ENCODE measurements around the gene TMEM91. TPM values are rescaled to one million over a fixed set of nuclear protein-coding genes. Genes with fewer than 3 reads are reported as not detected.
"Not testable (repeated sequence)": the region's sequence is repeated elsewhere in the genome, so short reads cannot be mapped to it uniquely, and the experiment has no call there.

TMEM91 gene
- polyA plus RNA-seq, 1 donor: 13.8 TPM

- H3K4me3 ChIP-seq (ENCODE audit: low read length): no peak overlapping the region
- H3K27me3 ChIP-seq (ENCODE audit: control insufficient read depth, insufficient read depth, low read length): peaks cover 15% of the 10 kb centered on the region
- no peaks in the 10 kb centered on the region for H3K36me3 ChIP-seq (ENCODE audit: control insufficient read depth, insufficient read depth, low read length)
- H3K9me3 ChIP-seq (ENCODE audit: control insufficient read depth, low read depth, low read length): no peaks in the 10 kb centered on the region
- H3K4me1 ChIP-seq (ENCODE audit: control insufficient read depth, insufficient read depth, low read length): no peaks in the 10 kb centered on the region
- no peak for DNase-seq
- WGBS (ENCODE audit: insufficient coverage, low lambda C conversion rate): no CpG with 5 or more reads among the region's 5 CpGs
- H3K27ac ChIP-seq (ENCODE audit: low read length): no peak overlapping the region
Measured at GRCh38 chr19:41334793-41335192, 41.5 kb upstream of the TMEM91 start.

- no CpG with 5 or more reads among the region's 10 CpGs for WGBS (ENCODE audit: insufficient coverage, low lambda C conversion rate)
- no peak overlapping the region for H3K27ac ChIP-seq (ENCODE audit: low read length)
- H3K4me1 ChIP-seq (ENCODE audit: control insufficient read depth, insufficient read depth, low read length): no peaks in the 10 kb centered on the region
- DNase-seq: no peak
- no peak overlapping the region for H3K4me3 ChIP-seq (ENCODE audit: low read length)
- H3K27me3 ChIP-seq (ENCODE audit: control insufficient read depth, insufficient read depth, low read length): peaks cover 14% of the 10 kb centered on the region
- no peaks in the 10 kb centered on the region for H3K36me3 ChIP-seq (ENCODE audit: control insufficient read depth, insufficient read depth, low read length)
- H3K9me3 ChIP-seq (ENCODE audit: control insufficient read depth, low read depth, low read length): no peaks in the 10 kb centered on the region
Measured at GRCh38 chr19:41335467-41335866, 40.9 kb upstream of the TMEM91 start.

GRCh38 chr19:41339936-41340335 lies 36.4 kb upstream of the TMEM91 start:
- no peaks in the 10 kb centered on the region for H3K27me3 ChIP-seq (ENCODE audit: control insufficient read depth, insufficient read depth, low read length)
- H3K36me3 ChIP-seq (ENCODE audit: control insufficient read depth, insufficient read depth, low read length): peaks cover 9% of the 10 kb centered on the region
- WGBS (ENCODE audit: insufficient coverage, low lambda C conversion rate): no CpG with 5 or more reads among the region's 5 CpGs

GRCh38 chr19:41341669-41342490 lies 34.5 kb upstream of the TMEM91 start:
- H3K4me1 ChIP-seq (ENCODE audit: control insufficient read depth, insufficient read depth, low read length): no peaks in the 10 kb centered on the region
- DNase-seq: peak in 1 of 2 donors; percentile 29
- H3K27me3 ChIP-seq (ENCODE audit: control insufficient read depth, insufficient read depth, low read length): no peaks in the 10 kb centered on the region
- no peak overlapping the region for H3K27ac ChIP-seq (ENCODE audit: low read length)
- no CpG with 5 or more reads among the region's 20 CpGs for WGBS (ENCODE audit: insufficient coverage, low lambda C conversion rate)
- H3K4me3 ChIP-seq (ENCODE audit: low read length): no peak overlapping the region
- no peaks in the 10 kb centered on the region for H3K9me3 ChIP-seq (ENCODE audit: control insufficient read depth, low read depth, low read length)
- H3K36me3 ChIP-seq (ENCODE audit: control insufficient read depth, insufficient read depth, low read length): peaks cover 9% of the 10 kb centered on the region

More at GRCh38 chr19:41339936-41340335, 36.4 kb upstream of the TMEM91 start:
- DNase-seq: no peak
- Histone ChIP-seq H3K4me1 (ENCODE audit: control insufficient read depth, insufficient read depth, low read length) (no peaks in the 10 kb centered on the region), H3K4me3 (ENCODE audit: low read length) (no peak overlapping the region), H3K27ac (ENCODE audit: low read length) (no peak overlapping the region), H3K9me3 (ENCODE audit: control insufficient read depth, low read depth, low read length) (no peaks in the 10 kb centered on the region)

GRCh38 chr19:41344162-41344561 lies 32.2 kb upstream of the TMEM91 start:
- peaks cover 11% of the 10 kb centered on the region for H3K36me3 ChIP-seq (ENCODE audit: control insufficient read depth, insufficient read depth, low read length)
- no peaks in the 10 kb centered on the region for H3K4me1 ChIP-seq (ENCODE audit: control insufficient read depth, insufficient read depth, low read length)
- peaks cover 2% of the 10 kb centered on the region for H3K27me3 ChIP-seq (ENCODE audit: control insufficient read depth, insufficient read depth, low read length)
- no peak overlapping the region for H3K27ac ChIP-seq (ENCODE audit: low read length)
- H3K4me3 ChIP-seq (ENCODE audit: low read length): no peak overlapping the region
- no CpG with 5 or more reads among the region's 2 CpGs for WGBS (ENCODE audit: insufficient coverage, low lambda C conversion rate)
- no peaks in the 10 kb centered on the region for H3K9me3 ChIP-seq (ENCODE audit: control insufficient read depth, low read depth, low read length)
- DNase-seq: no peak

GRCh38 chr19:41346916-41347315 lies 29.4 kb upstream of the TMEM91 start:
- H3K9me3 ChIP-seq (ENCODE audit: control insufficient read depth, low read depth, low read length); H3K4me1 ChIP-seq (ENCODE audit: control insufficient read depth, insufficient read depth, low read length); H3K4me3 ChIP-seq (ENCODE audit: low read length); DNase-seq; H3K27ac ChIP-seq (ENCODE audit: low read length): not testable (repeated sequence)
- H3K36me3 ChIP-seq (ENCODE audit: control insufficient read depth, insufficient read depth, low read length): peaks cover 11% of the 10 kb centered on the region
- WGBS (ENCODE audit: insufficient coverage, low lambda C conversion rate): 100% methylated on average over 2 of the region's 9 CpGs
- H3K27me3 ChIP-seq (ENCODE audit: control insufficient read depth, insufficient read depth, low read length): peaks cover 23% of the 10 kb centered on the region

- Histone ChIP-seq H3K4me1 (ENCODE audit: control insufficient read depth, insufficient read depth, low read length) (peaks cover 24% of the 10 kb centered on the region), H3K36me3 (ENCODE audit: control insufficient read depth, insufficient read depth, low read length) (peaks cover 2% of the 10 kb centered on the region), H3K27me3 (ENCODE audit: control insufficient read depth, insufficient read depth, low read length) (peaks cover 47% of the 10 kb centered on the region), H3K4me3 (ENCODE audit: low read length) (peak overlapping the region; percentile 53), H3K9me3 (ENCODE audit: control insufficient read depth, low read depth, low read length) (peaks cover 2% of the 10 kb centered on the region), H3K27ac (ENCODE audit: low read length) (no peak overlapping the region)
- DNase-seq: no peak
- WGBS (ENCODE audit: insufficient coverage, low lambda C conversion rate): 3% methylated on average over 6 of the region's 22 CpGs
Measured at GRCh38 chr19:41350735-41351338, 25.5 kb upstream of the TMEM91 start.

- peaks cover 2% of the 10 kb centered on the region for H3K36me3 ChIP-seq (ENCODE audit: control insufficient read depth, insufficient read depth, low read length)
- peaks cover 47% of the 10 kb centered on the region for H3K27me3 ChIP-seq (ENCODE audit: control insufficient read depth, insufficient read depth, low read length)
- peak in 1 of 2 donors; percentile 53 for DNase-seq
- peak overlapping the region; percentile 53 for H3K4me3 ChIP-seq (ENCODE audit: low read length)
- H3K9me3 ChIP-seq (ENCODE audit: control insufficient read depth, low read depth, low read length): peaks cover 2% of the 10 kb centered on the region
- no peak overlapping the region for H3K27ac ChIP-seq (ENCODE audit: low read length)
- WGBS (ENCODE audit: insufficient coverage, low lambda C conversion rate): 0% methylated on average over 9 of the region's 58 CpGs
- peaks cover 24% of the 10 kb centered on the region for H3K4me1 ChIP-seq (ENCODE audit: control insufficient read depth, insufficient read depth, low read length)
Measured at GRCh38 chr19:41351339-41352245, 24.7 kb upstream of the TMEM91 start.

GRCh38 chr19:41352279-41352608 lies 24.1 kb upstream of the TMEM91 start:
- WGBS (ENCODE audit: insufficient coverage, low lambda C conversion rate): no CpG with 5 or more reads among the region's 12 CpGs
- Histone ChIP-seq H3K27me3 (ENCODE audit: control insufficient read depth, insufficient read depth, low read length) (peaks cover 47% of the 10 kb centered on the region), H3K4me1 (ENCODE audit: control insufficient read depth, insufficient read depth, low read length) (peaks cover 24% of the 10 kb centered on the region), H3K4me3 (ENCODE audit: low read length) (peak overlapping the region; percentile 53), H3K36me3 (ENCODE audit: control insufficient read depth, insufficient read depth, low read length) (peaks cover 1% of the 10 kb centered on the region), H3K27ac (ENCODE audit: low read length) (no peak overlapping the region), H3K9me3 (ENCODE audit: control insufficient read depth, low read depth, low read length) (peaks cover 2% of the 10 kb centered on the region)
- DNase-seq: no peak

Measured in large intestine (tissue), 3 donors.